Measurements from ENCODE around the gene DQX1. TPM values are rescaled to one million over a fixed set of nuclear protein-coding genes. Genes with fewer than 3 reads are reported as not detected.

The DQX1 gene
- total and polyA plus RNA-seq, 7 donors = 0.19 to 0.27 (median 0.27) TPM; not detected in 4

- Histone ChIP-seq H3K27ac (peak within 1 kb of the TSS; percentile 91), H3K27me3 (ENCODE audit: insufficient read depth in 3 of 3, low read length in 2 of 3) (no peaks in the 10 kb centered on the region), H3K4me1 (peaks cover 22% of the 10 kb centered on the region), H3K4me3 (peak within 1 kb of the TSS; percentile 98), H3K36me3 (ENCODE audit: insufficient read depth in 1 of 2, low read depth in 1 of 2) (peaks cover 2 to 59% of the 10 kb centered on the region in 2 donors), H3K9me3 (no peaks in the 10 kb centered on the region)
- ATAC-seq (peak; percentile 98 to 99 (median 99)), DNase-seq (peak; percentile 95 to 97)
- intact Hi-C loops (cut with DNase I) = loop anchor here (1.0 to 5.0 kb wide), 5 partner anchors 28 to 105 kb away; partner anchors contain the start of genes AUP1 (in 2 of the 2), HTRA2 (in 2 of the 2) and INO80B (in 2 of the 2)
- TF ChIP-seq CTCF (IDR thresholded peaks at IDR 0.05) = peak; percentile 79
- 0 to 1% (median 0%) methylated on average over 45 to 50 of the region's 50 CpGs for WGBS, 3 donors
Measured at GRCh38 chr2:74482801-74483674, 43.0 kb downstream of the DQX1 start, which contains the start of the genes CCDC142 and TTC31. Gene CCDC142, minus strand, starts transcription at chr2:74482998. Its CDS starts 161 bp downstream, at chr2:74482837. Gene TTC31, plus strand, starts transcription at chr2:74483081. Its CDS starts 15 bp downstream, at chr2:74483096.

GRCh38 chr2:74481961-74482800 lies 43.9 kb downstream of the DQX1 start:
- ATAC-seq (peak; percentile 46 to 69 (median 55)), DNase-seq (peak in 1 of 2 donors; percentile 83)
- peaks cover 22% of the 10 kb centered on the region for H3K4me1 ChIP-seq
- H3K27ac ChIP-seq = peak overlapping the region; percentile 91
- peak overlapping the region; percentile 98 for H3K4me3 ChIP-seq
- 1 to 2% (median 1%) methylated on average over 59 to 80 of the region's 80 CpGs for WGBS, 3 donors
- intact Hi-C loops (cut with DNase I) = loop anchor here (2.0 to 5.0 kb wide), 3 partner anchors 27 to 105 kb away; partner anchors contain the start of genes AUP1 (in 2 of the 2), HTRA2 (in 2 of the 2) and INO80B (in 1 of the 2)
- H3K27me3 ChIP-seq (ENCODE audit: insufficient read depth in 3 of 3, low read length in 2 of 3) = no peaks in the 10 kb centered on the region
- H3K36me3 ChIP-seq (ENCODE audit: insufficient read depth in 1 of 2, low read depth in 1 of 2) = peaks cover 2 to 56% of the 10 kb centered on the region in 2 donors
- TF ChIP-seq CTCF (IDR thresholded peaks at IDR 0.05) = no peak
- H3K9me3 ChIP-seq = no peaks in the 10 kb centered on the region

- no peak for ATAC-seq
- TF ChIP-seq CTCF (IDR thresholded peaks at IDR 0.05) = no peak
- Histone ChIP-seq H3K9me3 (no peaks in the 10 kb centered on the region), H3K4me3 (peak overlapping the region; percentile 98), H3K27me3 (ENCODE audit: insufficient read depth in 3 of 3, low read length in 2 of 3) (no peaks in the 10 kb centered on the region), H3K4me1 (peaks cover 22% of the 10 kb centered on the region), H3K36me3 (ENCODE audit: insufficient read depth in 1 of 2, low read depth in 1 of 2) (peaks cover 2 to 50% of the 10 kb centered on the region in 2 donors), H3K27ac (peak overlapping the region; percentile 91)
- intact Hi-C loops (cut with DNase I) = loop anchor here in 1 of 2 donors (5.0 kb wide), 1 partner anchor 106 kb away; no protein-coding TSS in a partner anchor
- 53 to 69% (median 54%) methylated on average over 3 of the region's 3 CpGs for WGBS, 3 donors
- DNase-seq = no peak
Measured at GRCh38 chr2:74481431-74481830, 44.6 kb downstream of the DQX1 start.

GRCh38 chr2:74474899-74475298 lies 51.1 kb downstream of the DQX1 start:
- peaks cover 2 to 53% of the 10 kb centered on the region in 2 donors for H3K36me3 ChIP-seq (ENCODE audit: insufficient read depth in 1 of 2, low read depth in 1 of 2)
- no peak for ATAC-seq

More at GRCh38 chr2:74474899-74475298, 51.1 kb downstream of the DQX1 start:
- Histone ChIP-seq H3K4me1 (peaks cover 18% of the 10 kb centered on the region), H3K9me3 (no peaks in the 10 kb centered on the region), H3K27me3 (ENCODE audit: insufficient read depth in 3 of 3, low read length in 2 of 3) (no peaks in the 10 kb centered on the region), H3K27ac (no peak overlapping the region), H3K4me3 (no peak overlapping the region)
- 84 to 87% (median 85%) methylated on average over 5 of the region's 5 CpGs for WGBS, 3 donors
- TF ChIP-seq CTCF (IDR thresholded peaks at IDR 0.05) = no peak
- intact Hi-C loops (cut with DNase I) = no loop called here
- no peak for DNase-seq

Data from psoas muscle (tissue), 8 donors.